ENCODE measurements around the gene SFMBT2. TPM values are rescaled to one million over a fixed set of nuclear protein-coding genes. Genes with fewer than 3 reads are reported as not detected.

SFMBT2 gene
- total RNA-seq, 1 experiment from 2014 or later = 2.4 TPM

Small RNA genes within 50 kb of the gene (small RNA-seq; reads per million reads assigned to genes)
- gene AL590095.2 = not detected
- not detected for gene COX6CP17
